ENCODE measurements around the gene CRBN.

Gene CRBN

DNA sequence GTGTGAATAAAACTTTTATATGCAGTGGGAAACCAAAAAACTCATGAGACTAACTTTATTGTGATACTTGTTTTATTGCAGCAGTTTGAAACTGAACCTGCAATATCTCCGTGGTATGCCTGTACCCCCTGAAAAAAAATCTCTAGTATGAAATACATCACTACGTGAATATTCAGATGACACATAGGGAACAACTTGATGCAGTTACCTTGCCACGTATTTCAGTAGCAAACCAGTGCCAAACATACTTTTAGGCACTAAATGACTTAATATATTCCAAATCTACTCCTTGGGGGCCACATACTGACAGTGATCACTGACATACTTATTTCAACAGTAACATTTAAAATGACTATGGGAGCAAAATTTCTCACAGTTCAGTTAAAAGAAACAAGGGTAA, 13.8 kb downstream of the CRBN start:
- no peak for DNase-seq

DNA sequence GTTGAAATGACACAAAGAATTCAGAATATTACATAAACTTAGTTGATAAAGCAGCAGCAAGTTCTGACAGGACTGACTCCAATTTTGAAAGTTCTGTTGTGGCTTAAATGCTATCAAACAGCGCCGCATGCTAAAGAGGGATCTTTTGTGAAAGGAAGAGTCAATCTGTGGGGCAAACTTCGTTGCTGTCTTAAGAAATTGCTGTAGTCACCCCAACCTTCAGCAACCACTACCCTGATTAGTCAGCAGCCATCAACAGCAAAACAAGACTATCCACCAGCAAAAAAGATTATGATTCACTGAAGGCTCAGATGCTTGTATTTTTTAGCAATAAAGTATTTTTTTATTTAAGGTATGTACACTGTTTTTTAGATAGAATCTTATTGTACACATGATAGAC, 14.2 kb downstream of the CRBN start:
- DNase-seq = no peak

DNA sequence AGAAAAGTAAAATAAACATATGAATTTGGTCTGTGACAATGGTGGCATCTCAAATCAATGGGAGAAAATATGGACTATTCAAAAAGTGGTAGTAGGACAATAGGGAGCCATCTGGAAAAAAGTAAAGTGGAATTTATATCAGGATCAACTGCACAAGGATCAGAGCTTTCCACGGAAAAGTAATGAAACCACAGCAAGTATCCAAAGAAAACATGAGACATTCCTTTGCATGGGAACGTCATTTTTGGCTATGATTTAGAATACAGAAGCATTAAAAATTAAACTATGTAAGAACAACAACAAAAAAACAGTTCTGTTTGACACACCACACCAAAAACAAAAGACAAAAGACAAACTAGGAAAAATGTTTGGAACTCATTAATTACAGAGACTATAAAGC, 18.7 kb downstream of the CRBN start:
- no peak for DNase-seq

DNA sequence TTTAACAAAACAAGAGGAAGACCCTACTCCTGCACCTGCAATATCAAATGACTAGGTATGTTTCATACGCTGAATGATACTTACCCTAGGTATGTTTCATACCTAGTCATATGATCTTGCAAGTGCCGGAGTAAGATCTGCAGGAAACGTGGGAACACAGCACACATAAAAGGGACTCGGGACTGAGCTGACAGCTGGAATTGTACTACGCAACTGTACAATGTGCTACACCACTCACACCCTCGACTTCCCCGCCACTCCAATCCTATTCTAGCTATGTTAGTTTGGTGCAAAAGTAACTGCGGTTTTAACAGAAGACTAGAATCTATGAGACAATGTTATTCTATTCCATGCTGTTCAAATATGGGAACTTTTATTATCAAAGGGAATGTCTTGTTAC, 22.0 kb downstream of the CRBN start:
- DNase-seq = no peak

DNA sequence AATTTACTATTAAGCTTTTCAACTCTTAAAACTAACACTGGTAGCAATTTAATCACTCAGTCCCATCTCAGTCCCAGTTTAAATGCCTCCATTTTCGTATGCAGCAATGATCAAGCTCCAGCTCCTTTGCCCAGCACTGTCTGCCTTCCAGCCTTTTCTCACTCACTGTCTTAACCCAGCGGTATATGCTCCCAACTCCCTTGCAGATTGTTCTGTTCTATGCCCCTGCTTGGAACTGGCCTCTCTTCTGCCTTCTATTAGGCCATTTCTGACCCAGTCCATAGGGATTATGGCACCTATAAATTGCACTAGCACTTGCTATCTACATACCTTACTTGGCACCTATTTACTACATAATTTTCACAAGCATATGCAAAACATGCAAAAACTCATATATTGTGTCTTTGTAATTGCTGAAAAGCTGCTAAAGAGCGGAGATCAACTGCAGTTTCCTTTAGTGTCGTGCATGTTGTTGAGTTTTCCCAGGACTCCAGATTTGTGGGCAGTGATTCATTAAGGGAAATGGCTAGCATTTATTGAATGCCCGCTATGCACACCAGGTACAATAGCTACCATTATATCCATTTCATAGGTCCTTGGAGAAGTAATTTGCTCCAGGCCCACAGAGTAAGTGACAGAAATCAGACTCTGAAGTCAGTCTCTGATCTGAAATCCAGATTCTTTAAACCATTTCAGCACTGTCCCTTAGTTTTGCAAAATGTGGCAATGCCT, 24.4 kb downstream of the CRBN start:
- DNase-seq = no peak

DNA sequence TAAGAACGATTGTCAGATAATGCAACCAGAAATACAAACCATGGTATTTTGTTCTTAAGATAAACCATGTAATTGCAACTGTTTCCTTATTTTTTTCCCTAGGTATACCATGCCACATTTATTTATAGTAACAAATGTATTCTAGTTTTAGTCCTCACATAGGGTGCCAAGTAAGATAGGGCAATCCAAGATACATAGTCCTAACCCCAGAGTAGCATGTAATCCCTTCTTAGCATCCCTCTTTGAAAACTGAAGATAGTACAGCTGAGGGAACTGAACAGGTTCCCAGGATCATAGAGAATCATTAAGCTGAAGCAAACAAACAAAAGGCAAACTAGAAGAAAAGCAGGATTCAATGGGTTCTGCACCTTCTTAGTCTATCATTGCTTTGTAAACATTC, 28.0 kb downstream of the CRBN start:
- DNase-seq = no peak

DNA sequence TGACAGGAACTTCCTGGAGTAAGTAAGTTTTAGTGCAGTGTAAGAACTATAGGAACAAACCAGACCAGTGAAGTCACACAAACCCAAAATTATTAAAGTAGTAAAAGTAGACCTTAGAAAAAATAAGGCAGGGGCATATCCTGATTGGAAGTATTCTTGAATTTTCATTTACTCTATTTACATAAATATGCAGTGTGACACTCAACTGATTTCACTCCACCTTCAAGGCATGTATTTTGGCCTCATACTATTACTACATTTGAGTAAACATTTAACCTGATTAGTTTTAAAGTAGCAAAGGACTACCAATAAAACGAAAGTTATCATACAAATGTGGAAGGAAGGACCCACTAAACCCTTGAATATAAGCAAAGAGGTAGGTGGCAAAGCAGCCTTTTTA, 29.9 kb downstream of the CRBN start:
- DNase-seq = no peak

DNA sequence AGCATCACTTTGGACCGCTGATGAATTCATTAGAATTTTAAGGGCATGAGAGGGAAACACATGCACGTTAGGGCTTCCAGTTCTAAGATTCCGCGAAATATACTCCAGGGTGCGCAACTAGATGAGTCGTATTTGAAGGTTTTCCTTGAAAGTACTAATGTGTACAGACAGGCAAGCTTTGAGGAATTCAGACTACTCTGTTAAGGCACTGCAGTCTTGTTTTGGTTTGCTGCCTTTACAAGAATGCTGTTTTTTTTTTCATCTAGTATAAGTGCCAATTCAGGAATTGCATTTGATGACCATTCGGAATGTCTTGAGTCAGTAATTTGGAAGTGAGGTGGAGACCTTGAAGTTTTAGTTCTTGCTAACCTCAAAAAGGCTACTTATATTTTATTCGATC, 33.7 kb downstream of the CRBN start:
- no peak for DNase-seq

DNA sequence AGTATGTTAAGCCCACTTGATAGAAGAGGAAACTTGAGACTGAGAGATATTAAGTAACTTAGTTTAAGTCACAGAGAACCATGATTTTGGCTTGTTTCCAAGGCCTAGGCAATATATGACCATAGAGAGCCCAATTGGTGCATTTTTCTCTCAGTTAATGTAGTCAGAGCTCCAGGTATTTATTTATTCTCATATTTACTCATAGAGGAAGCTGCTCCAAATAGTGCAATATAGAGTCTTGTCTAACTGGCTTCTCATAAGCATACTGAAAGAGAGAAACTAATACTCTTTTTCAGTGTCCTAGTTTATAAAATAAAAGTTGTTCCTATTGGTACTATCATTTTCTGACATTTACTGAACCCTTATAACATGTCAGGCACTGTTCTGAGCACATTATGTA, 37.6 kb downstream of the CRBN start:
- no peak for DNase-seq

DNA sequence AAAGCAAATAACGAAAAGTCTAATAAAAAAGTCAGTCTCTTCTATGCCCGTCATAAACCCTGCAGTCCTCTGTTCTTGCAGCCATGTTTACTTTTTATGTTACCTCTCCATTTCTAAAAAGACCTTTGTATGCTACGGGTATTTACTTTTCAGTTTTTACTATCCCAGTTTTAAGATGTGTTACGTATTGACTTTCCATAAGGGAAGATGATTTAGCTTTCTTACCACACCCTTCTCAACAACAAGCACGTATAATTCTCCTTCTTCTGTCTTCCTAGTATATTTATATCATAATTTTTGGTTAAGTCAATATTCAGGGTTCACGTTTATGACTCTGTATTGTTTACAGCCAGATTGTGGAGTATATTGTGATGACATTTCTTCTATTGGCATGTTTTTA, 42.0 kb downstream of the CRBN start:
- DNase-seq = no peak

DNA sequence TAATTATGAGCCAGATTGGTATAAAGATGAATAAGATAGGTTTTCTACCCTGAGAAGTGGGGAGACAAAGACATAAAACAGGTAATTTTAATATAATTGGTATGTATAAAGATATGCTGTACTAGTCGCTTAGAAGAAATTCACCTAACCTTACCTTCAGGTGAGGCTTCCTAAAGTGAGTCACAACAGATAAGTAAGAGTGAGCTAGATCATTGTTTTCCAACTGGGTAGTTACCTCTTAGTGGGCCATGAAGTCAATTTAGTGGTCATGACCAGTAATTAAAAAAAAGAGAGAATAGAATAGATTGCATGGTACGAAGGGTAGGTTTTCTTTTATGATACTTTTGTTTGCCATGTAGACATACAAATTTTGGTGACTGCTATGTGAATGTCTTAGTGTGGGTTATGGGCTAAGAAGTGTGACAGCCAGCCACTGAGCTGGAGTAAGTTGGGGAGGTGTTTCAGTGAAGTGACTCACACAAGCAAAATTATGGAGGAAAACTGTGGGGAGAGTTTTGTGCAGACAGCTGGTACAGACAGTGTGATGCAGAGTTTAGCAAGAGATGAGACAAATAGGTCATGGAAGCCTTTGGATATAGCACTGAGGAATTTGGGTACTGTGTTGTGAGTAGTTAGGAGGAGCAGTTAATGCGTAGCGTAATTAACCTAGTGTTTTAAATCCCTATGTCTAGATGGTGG, 44.6 kb downstream of the CRBN start:
- DNase-seq = no peak

DNA sequence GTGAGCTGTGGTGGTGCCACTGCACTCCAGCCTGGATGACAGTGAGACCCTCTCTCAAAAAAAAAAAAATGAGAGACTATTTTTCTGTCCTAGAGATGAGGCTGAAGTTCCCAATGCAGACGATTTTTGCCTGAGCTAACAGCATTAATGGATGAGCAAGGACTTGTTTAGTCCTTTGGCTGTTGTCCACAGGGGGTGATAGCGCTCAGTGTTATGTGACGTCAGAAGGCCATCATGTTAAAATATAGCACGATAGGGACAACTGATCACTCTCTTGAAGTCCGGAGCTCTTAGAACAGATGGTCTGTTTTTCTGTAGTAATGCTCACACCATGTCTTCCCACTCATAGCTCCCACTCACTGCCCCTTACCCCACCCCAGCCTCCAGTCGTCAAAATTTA, 46.0 kb downstream of the CRBN start:
- no peak for DNase-seq

DNA sequence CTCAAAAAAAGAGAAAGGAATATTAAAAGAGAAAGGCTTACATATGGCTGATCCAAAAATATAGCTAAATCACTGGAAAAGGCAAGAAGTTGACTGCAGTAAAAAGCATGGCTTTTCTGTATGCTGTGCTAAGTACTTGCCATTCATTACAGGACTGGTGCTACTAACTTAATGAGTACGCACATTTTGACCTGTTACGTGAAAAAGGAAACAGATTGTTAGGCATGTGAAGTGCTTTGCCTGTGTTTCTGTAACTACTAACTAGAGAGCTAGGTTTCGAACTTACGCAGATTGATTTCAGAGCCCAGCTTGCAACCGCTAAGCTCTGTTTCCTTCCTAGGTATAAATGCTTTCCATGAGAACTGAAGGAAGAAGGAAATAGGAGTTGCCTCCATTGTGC, 49.9 kb downstream of the CRBN start:
- no peak for DNase-seq

DNA sequence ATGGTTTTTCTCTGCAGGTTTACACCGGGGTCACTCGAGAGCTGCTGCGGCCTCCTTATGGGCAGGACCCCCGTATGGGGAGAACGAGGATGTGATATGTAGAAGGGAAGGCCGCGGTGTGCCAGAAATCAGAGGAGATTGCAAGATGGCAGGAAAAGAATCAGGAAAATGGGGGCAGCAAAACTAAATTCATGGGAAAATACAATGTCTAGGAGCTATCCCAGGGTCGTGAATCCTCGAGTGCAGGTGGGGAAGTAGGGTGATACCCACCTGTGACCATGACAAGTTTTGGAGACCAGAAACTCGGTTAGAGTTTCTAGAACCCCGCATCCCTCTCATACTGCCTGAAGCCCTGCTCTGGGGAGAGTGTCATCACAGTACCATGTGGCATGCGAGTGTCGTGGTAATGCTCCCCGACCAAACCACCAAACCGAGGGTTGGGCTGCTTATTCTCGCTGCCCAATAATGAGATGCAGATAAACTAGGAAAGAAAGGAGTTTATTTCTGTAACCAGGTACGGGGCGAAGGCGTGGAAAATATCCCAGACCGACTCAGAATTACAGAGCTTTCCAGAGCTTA, 52.0 kb downstream of the CRBN start:
- peak; percentile 37 to 43 for DNase-seq

DNA sequence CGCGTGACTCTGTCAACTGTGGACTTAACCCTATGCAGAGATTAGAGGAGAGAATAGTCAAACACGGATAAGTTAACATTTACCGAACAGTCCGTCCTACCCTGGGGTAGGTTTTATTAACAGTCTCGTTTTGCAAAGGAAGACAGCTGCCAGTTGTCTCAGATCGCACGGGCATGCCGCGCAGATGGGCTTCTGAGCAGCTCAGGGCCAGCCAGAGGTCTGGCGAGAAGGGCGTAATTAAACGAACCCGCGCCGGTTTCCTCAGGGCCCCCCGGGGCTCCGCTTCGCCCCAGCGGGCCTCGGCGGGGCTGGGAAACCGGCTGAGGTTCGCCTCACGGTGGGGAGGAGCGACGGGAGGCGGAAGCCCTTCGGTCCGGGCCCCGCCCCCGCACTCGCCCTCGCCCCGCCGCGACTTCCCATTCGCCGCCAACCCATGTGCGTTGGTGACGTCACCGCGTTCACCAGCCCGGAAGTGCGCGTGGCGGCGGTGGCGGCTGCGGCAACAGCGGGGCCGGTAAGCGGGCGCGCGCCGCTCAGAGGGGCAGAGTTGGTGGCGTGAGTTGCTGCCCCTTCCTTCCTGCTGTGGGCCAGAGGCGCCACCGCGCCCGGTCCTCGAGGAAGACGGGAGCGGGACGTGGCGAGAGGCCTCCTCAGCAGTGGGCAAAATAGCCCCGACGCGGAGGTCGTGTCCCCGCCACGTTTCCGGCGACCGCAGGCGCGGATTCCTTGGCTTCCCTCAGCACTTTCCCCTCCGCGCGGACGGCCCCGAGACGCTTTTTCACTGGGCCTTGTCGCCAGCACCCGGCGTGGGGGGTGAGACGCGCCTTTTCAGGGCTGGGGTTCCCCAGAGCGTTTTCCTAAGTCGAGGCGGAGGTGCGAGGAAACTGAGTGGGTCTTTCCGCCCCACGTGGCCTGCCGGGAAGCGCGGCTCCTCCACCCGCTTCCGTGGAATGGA, 52.7 kb downstream of the CRBN start, which contains the start of gene TRNT1:
TSS of gene TRNT1 (plus strand) at position 464 of the 955 bp plus-strand sequence. CDS start 2,101 bp downstream, outside the sequence.
- DNase-seq = peak; percentile 95 to 96

DNA sequence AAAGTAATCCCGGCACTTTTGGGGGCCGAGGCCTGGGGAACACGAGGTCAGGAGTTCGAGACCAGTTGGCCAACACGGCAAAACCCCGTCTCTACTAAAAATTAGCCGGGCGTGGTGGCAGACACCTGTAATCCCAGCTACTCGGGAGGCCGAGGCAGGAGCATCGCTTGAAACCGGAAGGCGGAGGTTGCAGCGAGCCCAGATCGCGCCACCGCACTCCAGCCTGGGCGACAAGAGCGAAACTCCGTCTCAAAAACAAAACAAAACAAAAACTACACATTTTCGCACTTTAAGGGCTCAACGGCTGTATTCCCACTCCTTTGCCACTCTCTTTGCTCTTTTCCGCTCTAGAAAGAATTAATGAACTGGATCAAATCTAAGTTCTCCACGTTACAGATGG, 53.5 kb downstream of the CRBN start:
- no peak for DNase-seq

DNA sequence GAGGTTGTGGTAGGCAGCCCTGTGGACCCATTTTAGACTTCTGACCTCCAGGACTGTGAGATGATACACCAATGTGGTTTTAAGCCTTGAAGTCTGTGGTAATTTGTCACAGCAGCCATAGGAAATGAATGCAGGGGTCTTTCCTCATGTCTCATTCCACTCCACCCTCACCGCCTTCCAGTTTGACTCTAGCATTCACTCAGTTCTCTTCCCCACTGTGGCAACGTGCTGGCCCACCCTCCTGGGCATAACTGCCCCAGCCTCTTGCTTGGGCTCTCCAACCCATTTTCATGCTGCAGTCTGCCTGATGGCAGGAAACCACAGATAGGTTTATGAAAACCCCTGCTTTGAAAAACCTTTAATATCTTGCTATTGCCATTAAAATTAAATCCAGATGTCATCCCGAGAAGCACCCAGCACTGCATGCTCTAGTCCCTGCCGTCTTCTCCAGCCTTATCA, 60.1 kb downstream of the CRBN start:
- DNase-seq = no peak

DNA sequence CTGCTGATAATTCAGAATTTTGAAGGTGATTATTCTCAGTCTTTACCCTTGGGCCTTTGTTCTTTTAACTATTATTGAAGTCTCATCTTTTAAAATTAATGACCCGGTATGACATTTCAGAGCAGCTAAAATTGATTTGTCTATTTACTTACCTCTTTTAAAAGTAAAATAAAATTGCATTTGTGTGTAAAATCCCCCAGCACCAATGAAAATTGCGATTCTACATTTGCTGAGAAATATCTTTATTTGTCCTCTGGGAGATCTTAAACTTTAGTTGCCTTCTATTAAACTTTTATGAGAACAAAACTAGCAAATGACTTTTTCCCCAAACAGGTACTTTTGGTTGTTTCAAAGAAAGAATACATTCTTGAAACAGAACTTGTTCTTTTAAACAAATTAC, 61.8 kb downstream of the CRBN start:
- no peak for DNase-seq

DNA sequence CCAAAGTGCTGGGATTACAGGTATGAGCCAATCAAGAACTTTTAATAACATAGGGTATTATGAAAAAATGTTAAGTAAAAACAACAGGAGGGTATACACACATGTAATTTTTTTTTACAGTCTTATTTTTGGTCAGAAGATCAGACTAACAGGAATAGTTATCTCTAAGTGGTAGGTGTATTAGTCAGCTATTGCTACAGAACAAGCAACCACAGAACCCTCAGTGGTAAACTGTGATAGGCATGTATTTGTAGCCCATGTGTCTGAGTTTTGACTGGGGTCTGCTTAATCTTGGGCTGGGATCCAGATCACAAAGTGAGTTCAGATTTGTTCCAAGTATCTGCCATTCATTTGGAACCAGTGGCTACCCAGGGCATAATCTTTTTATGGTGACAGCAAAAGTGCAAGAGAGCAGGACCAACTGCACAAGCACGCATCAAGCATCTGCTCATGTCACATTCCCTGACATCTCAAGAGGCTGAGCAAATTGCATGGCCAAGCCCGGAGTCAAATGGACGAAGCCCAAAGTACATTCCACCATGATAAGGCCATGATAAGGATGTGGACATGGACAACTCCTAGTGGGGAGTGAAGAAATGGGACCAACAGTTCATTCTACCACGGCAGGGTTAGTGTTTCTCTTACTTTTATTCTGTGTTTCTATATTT, 66.3 kb downstream of the CRBN start:
- no peak for DNase-seq

DNA sequence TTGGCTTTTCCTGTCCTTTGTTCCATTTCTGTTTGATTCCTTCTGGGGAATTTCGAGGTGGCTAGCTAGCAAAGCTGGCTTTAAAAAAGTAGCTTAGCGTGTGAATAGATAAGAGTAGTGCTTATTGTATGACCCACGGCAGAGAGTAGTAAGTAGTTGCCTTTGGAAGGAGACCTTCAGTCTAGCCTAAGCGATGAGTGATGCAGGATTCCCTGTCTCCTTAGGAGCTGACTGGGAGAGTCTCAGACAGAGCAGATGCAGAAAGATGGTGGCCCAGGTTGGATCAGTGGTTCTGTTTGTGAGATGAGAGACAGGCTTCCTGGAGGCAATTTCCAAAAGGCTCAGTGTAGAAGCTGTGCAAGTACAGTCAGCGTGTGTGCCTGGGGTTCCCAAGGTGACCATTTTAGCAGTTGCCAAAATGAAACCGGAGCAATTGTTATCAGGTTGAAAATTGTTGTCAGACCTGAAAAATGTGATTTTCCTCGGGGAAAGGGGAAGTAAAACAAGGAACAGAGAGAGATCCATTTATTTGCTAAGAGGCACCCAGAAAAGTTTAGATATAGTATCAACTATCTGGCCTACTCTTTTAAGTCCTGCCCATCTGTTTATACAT, 68.6 kb downstream of the CRBN start:
- DNase-seq = no peak

DNA sequence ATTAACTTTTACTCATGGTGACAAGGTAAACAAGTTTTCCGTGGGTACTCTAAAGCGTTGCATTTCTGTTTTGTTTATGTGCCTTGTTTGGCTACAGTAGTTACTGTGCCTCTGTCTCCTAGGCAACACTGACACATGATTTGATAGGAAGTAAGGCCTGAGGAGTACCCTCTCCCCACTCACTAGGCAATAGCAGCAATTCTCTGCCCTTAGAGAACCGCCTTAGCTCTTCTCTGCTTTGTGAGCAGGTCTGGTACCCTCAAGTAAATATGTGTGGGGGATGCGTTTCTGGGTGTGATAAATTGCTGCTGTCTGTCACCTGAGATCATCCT, 69.2 kb downstream of the CRBN start, which contains the start of gene IL5RA:
TSS of gene IL5RA (minus strand) at position 76 of the 332 bp plus-strand sequence. CDS start 5,390 bp downstream, outside the sequence.
- DNase-seq = no peak
